GM10266 (cell line): ENCODE measurements around the gene HGD.
"Not testable (repeated sequence)": the region's sequence is repeated elsewhere in the genome, so short reads cannot be mapped to it uniquely, and the experiment has no call there.

Experiments
- DNase-seq: peaks from one replicate; pipeline ENCODE4 v3.0.0; 2012; ENCODE audit errors: extremely low spot score
- CTCF ChIP-seq: IDR thresholded peaks from 2 replicates; pipeline ENCODE4 v1.5.1; 2012; ENCODE audit warnings: mild to moderate bottlenecking, low read depth; ENCODE audit not compliant: control insufficient read depth, insufficient read depth; ENCODE audit errors: missing control alignments

The HGD gene

DNA sequence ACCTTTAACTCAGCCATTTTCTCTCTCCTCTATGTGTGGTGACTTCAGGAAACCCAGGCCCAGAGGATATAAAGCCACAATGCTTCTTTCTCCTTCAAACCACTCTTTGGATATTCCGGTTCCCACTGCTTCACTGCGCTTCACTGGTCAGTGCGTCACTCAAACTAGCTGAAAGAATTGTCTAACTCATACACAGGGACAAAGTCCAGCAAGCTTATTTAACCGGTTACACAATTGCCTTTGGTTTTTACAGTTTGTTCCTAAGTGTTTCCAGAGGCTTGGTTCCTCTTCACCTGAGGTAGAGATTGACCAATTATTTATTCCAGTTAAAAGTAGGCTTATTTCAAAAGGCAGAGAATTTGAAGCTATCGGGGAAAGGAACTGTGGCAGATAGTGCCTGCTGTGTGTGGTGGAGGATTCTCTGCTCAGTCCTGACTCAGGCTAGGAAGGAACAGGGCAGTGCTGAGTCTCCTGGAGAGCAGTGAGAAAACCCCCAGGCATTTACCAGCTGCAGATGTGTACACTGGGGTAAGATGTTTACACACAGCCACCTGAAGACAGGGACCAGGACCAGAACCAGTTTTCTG, at the start of gene HGD:
HGD (minus strand) TSS at position 145 of the 587 bp plus-strand sequence; CDS start at position 17, 128 bp downstream.
- no peak for TF ChIP-seq CTCF
- DNase-seq, result no peak

DNA sequence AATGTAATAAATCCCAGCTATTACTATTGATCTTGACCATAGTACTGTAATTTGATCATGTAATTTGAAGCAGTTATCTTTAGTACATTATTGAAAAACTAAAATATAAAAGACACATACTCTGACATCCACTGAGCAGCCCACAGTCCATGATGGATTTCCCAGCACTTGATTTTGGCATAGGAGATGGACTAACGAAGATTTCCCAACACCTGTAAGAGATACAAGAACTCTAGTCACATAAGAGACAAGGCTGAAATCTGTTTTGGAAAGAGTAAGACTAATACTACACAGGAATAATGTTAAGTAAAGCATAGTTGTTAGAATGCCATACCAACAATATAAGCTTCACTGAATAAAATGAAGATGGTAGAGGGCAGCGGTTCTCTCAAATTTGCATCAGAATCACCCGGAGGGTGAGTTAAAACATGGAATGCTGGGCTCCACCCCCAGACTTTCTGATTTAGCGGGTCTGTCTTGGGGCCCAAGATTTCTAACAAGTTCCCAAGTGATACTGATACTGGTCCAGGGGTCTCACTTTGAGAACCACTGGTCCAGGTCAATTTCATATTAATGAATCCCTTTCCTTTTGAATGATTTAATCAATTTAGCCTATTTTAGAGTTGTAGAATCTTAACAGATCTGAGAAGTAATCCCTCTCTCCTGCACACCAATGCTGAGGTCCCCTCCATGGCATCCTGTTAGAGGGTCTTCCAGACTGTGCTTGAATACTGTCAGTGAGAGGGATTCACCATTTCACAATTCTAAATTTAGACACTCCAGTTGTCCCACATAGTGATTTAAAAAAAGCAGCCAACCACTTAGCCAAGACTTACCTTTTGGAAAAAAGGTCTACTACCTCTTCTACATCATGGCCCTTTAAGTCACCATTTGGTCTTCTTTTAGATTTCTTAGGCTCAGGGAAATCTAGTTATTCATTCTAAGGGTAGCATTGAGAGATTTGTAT, 48.8 kb upstream of the HGD start:
- no peak for DNase-seq
- no peak for TF ChIP-seq CTCF

DNA sequence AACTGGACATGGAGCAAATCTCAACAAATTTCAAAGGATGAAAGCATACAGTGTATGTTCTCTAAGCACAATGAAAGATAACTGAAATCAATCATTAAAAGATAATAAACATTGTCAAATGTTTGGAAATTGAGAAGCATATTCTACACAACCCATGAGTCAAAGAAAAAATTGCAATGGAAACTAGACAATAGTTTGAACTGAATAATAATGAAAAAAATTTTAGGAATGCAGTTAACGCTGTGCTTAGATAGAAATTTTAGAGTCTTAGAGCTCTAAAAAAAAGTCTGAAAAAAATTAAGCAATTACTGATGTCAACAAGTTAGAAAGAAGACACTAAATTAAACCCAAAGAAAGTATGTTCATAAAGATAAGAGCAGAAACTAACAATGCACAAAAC, 44.8 kb upstream of the HGD start:
- DNase-seq, result no peak
- TF ChIP-seq CTCF, result no peak

- not testable (repeated sequence) for DNase-seq
Measured at GRCh38 chr3:120719167-120719834, 37.3 kb upstream of the HGD start.

DNA sequence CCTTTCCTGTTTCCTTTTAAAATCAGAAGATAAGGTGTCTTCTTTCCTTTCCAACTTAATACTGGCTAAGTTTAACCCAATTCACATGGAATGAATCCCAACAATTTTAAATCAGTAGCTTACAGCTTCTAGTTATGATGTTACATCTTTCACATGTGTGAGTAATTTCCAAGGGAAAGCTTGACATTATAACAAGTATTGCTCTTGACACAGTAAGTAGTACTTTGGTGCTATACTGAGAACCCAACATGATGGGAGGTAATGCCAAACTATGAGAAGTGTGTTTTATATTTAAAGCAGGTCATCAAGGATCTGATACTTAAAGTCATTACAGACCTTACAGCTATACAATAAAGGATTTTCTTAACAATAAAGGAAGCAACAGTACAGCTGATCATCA, 31.2 kb upstream of the HGD start:
- no peak for TF ChIP-seq CTCF
- DNase-seq, result no peak

DNA sequence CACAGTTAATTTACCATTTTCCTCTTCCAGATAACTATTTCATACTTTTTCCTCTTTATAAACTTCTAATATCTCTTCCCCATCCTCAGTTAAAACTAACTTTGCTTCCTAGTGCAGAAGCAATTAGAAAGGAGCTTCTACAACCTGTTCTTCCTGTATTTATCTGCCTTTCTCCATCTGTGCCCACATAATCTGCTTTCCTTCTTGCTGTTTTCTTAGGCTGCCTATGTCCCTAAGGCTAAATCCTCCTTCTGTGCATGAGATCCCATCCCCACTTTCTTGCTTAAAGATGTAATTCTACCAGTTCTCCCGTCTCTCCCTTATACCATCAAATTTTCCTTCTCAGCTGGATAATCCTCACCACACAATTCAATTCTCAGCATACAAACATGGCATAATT, 28.3 kb upstream of the HGD start:
- no peak for DNase-seq
- no peak for TF ChIP-seq CTCF

- no peak for DNase-seq
- no peak for TF ChIP-seq CTCF
Measured at GRCh38 chr3:120708408-120708807, 26.4 kb upstream of the HGD start.
